Karpas-422 (cell line): ENCODE data around the gene EPHA6. TPM values are rescaled to one million over a fixed set of nuclear protein-coding genes. Genes with fewer than 3 reads are reported as not detected.
A peak's percentile ranks its signal among the peaks of the same experiment; 100 is the strongest.

ENCODE experiments used
- DNase-seq: peaks from one replicate; pipeline ENCODE4 v3.0.0-alpha.2; 2015
- H2AFZ ChIP-seq: fragments of 200-600 bp; sonication (generic); 2 replicates; pipeline ENCODE4 v1.6.1; 2014; ENCODE audit warnings: antibody characterized with exemption, low read length, mixed read lengths
- H3K27ac ChIP-seq: fragments of 200-600 bp; sonication (generic); 2 replicates; pipeline ENCODE4 v1.5.1; 2014; ENCODE audit warnings: mild to moderate bottlenecking, low read length, moderate library complexity
- H3K27me3 ChIP-seq: fragments of 200-600 bp; sonication (generic); 2 replicates; pipeline ENCODE4 v1.6.1; 2014; ENCODE audit warnings: low read length, mixed read lengths
- H3K36me3 ChIP-seq: fragments of 200-600 bp; sonication (generic); 2 replicates; pipeline ENCODE4 v1.6.1; 2014; ENCODE audit warnings: low read length, mixed read lengths; ENCODE audit not compliant: insufficient read depth
- H3K4me1 ChIP-seq: fragments of 200-600 bp; sonication (generic); 2 replicates; pipeline ENCODE4 v1.6.1; 2014; ENCODE audit warnings: mild to moderate bottlenecking, low read length, mixed read lengths
- H3K4me2 ChIP-seq: fragments of 200-600 bp; sonication (generic); 2 replicates; pipeline ENCODE4 v1.6.1; 2014; ENCODE audit warnings: low read length, low read depth, mild to moderate bottlenecking; ENCODE audit not compliant: poor library complexity, severe bottlenecking
- H3K4me3 ChIP-seq: fragments of 200-600 bp; sonication (generic); 2 replicates; pipeline ENCODE4 v1.5.1; 2014; ENCODE audit warnings: mild to moderate bottlenecking, antibody characterized with exemption, low read length, mixed read lengths
- H3K79me2 ChIP-seq: fragments of 200-600 bp; sonication (generic); 2 replicates; pipeline ENCODE4 v1.6.1; 2014; ENCODE audit warnings: mild to moderate bottlenecking, low read length, mixed read lengths
- H3K9ac ChIP-seq: fragments of 200-600 bp; sonication (generic); 2 replicates; pipeline ENCODE4 v1.6.0; 2014; ENCODE audit warnings: low read length
- H3K9me2 ChIP-seq: fragments of 200-600 bp; sonication (generic), shearing (Covaris generic); replicated peaks from 2 replicates; pipeline ENCODE4 v1.6.0; 2014; ENCODE audit warnings: mild to moderate bottlenecking, low read length, moderate library complexity; ENCODE audit not compliant: insufficient read depth
- H3K9me3 ChIP-seq: fragments of 300-700, 200-600 bp; sonication (generic); 2 replicates; pipeline ENCODE4 v1.6.1; 2014; ENCODE audit warnings: low read length, mixed read lengths
- H4K20me1 ChIP-seq: fragments of 200-600 bp; sonication (generic); 2 replicates; pipeline ENCODE4 v1.6.1; 2014; ENCODE audit warnings: mild to moderate bottlenecking, antibody characterized with exemption, low read length, low read depth; ENCODE audit not compliant: insufficient read depth
- total RNA-seq: library from RNA; depleted of rRNA; stranded (reverse); fragments of >200 nt; shearing (Covaris generic); gene quantifications from 2 replicates; pipeline ENCODE4 v1.2.3, GENCODE V29; 2014; ENCODE audit warnings: low replicate concordance

The EPHA6 gene
- total RNA-seq, 1 experiment from 2014 or later: not detected

GRCh38 chr3:97658668-97659285 is 844.4 kb downstream of the EPHA6 start:
- no peaks in the 10 kb centered on the region for H3K27me3 ChIP-seq
- H3K9me3 ChIP-seq: no peaks in the 10 kb centered on the region
- H3K4me1 ChIP-seq: no peaks in the 10 kb centered on the region
- no peaks in the 10 kb centered on the region for H3K79me2 ChIP-seq
- no peaks in the 10 kb centered on the region for H3K9me2 ChIP-seq
- no peak overlapping the region for H3K27ac ChIP-seq
- peak; percentile 70 for DNase-seq
- H3K36me3 ChIP-seq: no peaks in the 10 kb centered on the region
- no peak overlapping the region for H3K4me2 ChIP-seq
- no peaks in the 10 kb centered on the region for H4K20me1 ChIP-seq
- H2AFZ ChIP-seq: no peak overlapping the region
- H3K4me3 ChIP-seq: no peak overlapping the region
- no peak overlapping the region for H3K9ac ChIP-seq

DNA sequence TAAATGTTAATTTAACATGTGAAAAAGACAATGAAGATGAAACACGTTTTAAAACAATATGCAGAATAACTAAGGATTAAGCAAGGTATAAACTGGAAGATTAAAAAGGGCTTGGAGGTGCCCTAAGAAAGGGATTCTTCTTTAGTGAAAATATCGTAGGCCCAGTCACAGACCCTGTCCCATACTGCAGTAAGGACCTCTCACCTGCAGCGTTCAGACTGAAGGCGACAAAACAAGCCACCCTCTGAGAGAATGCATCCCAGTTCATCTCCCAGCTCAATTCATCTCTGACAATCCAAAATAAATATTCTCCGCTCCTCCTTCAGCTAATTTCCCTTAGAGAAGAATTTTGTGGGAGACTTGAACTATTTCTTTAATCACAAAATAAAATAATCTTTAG is 847.9 kb downstream of the EPHA6 start:
- Histone ChIP-seq H3K79me2 (no peaks in the 10 kb centered on the region), H3K9me2 (no peaks in the 10 kb centered on the region), H3K9me3 (no peaks in the 10 kb centered on the region), H2AFZ (no peak overlapping the region), H4K20me1 (no peaks in the 10 kb centered on the region), H3K9ac (no peak overlapping the region), H3K4me2 (no peak overlapping the region), H3K36me3 (no peaks in the 10 kb centered on the region), H3K4me3 (no peak overlapping the region), H3K4me1 (no peaks in the 10 kb centered on the region), H3K27me3 (no peaks in the 10 kb centered on the region), H3K27ac (no peak overlapping the region)
- DNase-seq: no peak

GRCh38 chr3:97662762-97663161 is 848.4 kb downstream of the EPHA6 start:
- Histone ChIP-seq H3K27me3 (no peaks in the 10 kb centered on the region), H3K36me3 (no peaks in the 10 kb centered on the region), H3K79me2 (no peaks in the 10 kb centered on the region), H3K9me3 (no peaks in the 10 kb centered on the region), H4K20me1 (no peaks in the 10 kb centered on the region), H3K9ac (no peak overlapping the region), H3K4me2 (no peak overlapping the region), H3K9me2 (no peaks in the 10 kb centered on the region), H3K4me1 (no peaks in the 10 kb centered on the region), H2AFZ (no peak overlapping the region), H3K27ac (no peak overlapping the region), H3K4me3 (no peak overlapping the region)
- DNase-seq: no peak

DNA sequence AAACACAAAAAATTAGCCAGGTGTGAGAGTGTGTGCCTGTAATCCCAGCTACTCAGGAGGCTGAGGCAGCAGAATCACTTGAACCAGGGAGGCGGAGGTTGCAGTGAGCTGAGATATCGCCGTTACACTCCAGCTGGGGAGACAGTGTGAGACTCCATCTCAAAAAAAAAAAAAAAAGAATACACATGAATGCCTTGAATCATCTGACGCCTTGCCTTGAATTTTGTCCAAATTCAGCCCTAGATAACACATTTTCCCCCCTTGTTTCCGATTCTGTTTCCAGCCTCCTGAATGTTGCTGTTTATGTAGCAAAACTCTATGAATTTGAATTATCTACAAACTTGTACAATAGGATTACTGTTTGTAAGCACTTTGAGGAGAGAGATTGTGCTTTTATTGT is 851.5 kb downstream of the EPHA6 start:
- Histone ChIP-seq H3K27ac (no peak overlapping the region), H3K4me2 (no peak overlapping the region), H3K9me3 (no peaks in the 10 kb centered on the region), H3K27me3 (no peaks in the 10 kb centered on the region), H3K36me3 (no peaks in the 10 kb centered on the region), H3K4me3 (no peak overlapping the region), H4K20me1 (no peaks in the 10 kb centered on the region), H3K9me2 (no peaks in the 10 kb centered on the region), H2AFZ (no peak overlapping the region), H3K9ac (no peak overlapping the region), H3K79me2 (no peaks in the 10 kb centered on the region), H3K4me1 (no peaks in the 10 kb centered on the region)
- no peak for DNase-seq

DNA sequence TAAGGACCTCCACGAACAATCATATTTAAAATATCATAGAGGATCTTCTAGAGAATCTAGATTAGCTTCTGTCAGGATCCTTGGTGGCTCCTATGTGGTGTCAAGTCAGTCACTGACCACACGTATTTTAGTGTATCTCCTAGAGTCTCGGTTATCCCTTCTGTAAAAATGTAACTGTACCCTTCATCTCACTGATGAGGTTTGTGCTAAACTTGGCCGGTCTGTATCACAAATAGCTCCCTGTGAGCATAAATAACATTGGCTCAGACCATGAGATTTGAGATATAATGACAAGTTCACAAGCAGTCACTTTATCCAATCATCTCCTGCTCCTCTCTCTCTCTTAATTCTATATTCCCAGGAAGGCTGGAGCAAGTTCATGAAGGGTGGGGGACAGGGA is 856.6 kb downstream of the EPHA6 start:
- Histone ChIP-seq H3K36me3 (no peaks in the 10 kb centered on the region), H3K4me3 (no peak overlapping the region), H3K9ac (no peak overlapping the region), H3K9me2 (no peaks in the 10 kb centered on the region), H3K4me2 (no peak overlapping the region), H3K9me3 (no peaks in the 10 kb centered on the region), H3K27ac (no peak overlapping the region), H3K27me3 (no peaks in the 10 kb centered on the region), H4K20me1 (no peaks in the 10 kb centered on the region), H3K79me2 (no peaks in the 10 kb centered on the region), H2AFZ (no peak overlapping the region), H3K4me1 (no peaks in the 10 kb centered on the region)
- no peak for DNase-seq

DNA sequence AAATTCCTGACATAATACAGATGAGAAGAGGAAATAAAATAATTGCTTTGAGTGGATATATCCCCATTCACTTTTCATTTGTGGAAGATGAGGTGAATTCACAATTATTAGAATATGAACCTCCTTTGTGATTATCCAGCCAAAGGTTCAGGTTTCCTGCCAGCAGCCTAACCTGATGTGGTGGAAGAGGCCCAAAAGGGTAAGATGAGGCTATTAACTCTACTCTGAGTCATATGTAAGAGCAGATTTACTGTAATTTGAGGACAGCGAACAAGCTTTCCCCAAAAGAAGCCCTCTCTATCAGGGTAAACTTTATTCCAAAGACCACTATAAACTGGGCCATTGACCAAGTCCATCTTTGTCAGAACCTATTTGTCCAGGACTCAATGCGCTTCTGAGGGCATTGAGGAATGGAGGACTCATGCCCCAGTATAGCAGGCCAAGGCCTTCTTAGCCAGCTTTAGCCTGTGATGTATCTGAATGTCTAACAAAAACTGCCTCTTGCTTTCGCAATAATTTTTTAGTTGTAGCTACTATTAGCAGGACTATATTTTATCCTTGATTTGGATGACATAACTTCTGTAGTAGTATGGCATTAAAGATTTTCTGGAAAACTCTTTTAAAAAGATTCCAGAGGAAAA is 859.1 kb downstream of the EPHA6 start:
- H3K4me1 ChIP-seq: no peaks in the 10 kb centered on the region
- H3K4me2 ChIP-seq: no peak overlapping the region
- DNase-seq: no peak
- H3K4me3 ChIP-seq: no peak overlapping the region
- H3K9ac ChIP-seq: no peak overlapping the region
- no peak overlapping the region for H2AFZ ChIP-seq
- no peaks in the 10 kb centered on the region for H3K27me3 ChIP-seq
- no peaks in the 10 kb centered on the region for H3K79me2 ChIP-seq
- no peaks in the 10 kb centered on the region for H3K9me2 ChIP-seq
- H3K36me3 ChIP-seq: no peaks in the 10 kb centered on the region
- H4K20me1 ChIP-seq: no peaks in the 10 kb centered on the region
- no peaks in the 10 kb centered on the region for H3K9me3 ChIP-seq
- H3K27ac ChIP-seq: no peak overlapping the region

- no peak for DNase-seq
- no peak overlapping the region for H3K27ac ChIP-seq
- no peaks in the 10 kb centered on the region for H3K36me3 ChIP-seq
- H3K4me2 ChIP-seq: no peak overlapping the region
- H3K79me2 ChIP-seq: no peaks in the 10 kb centered on the region
- H3K4me3 ChIP-seq: no peak overlapping the region
- no peaks in the 10 kb centered on the region for H3K4me1 ChIP-seq
- H3K9ac ChIP-seq: no peak overlapping the region
- H3K27me3 ChIP-seq: no peaks in the 10 kb centered on the region
- H3K9me3 ChIP-seq: no peaks in the 10 kb centered on the region
- no peaks in the 10 kb centered on the region for H4K20me1 ChIP-seq
- no peaks in the 10 kb centered on the region for H3K9me2 ChIP-seq
- H2AFZ ChIP-seq: no peak overlapping the region
These were observed 860.1 kb downstream of the EPHA6 start for GRCh38 chr3:97674461-97674860.

DNA sequence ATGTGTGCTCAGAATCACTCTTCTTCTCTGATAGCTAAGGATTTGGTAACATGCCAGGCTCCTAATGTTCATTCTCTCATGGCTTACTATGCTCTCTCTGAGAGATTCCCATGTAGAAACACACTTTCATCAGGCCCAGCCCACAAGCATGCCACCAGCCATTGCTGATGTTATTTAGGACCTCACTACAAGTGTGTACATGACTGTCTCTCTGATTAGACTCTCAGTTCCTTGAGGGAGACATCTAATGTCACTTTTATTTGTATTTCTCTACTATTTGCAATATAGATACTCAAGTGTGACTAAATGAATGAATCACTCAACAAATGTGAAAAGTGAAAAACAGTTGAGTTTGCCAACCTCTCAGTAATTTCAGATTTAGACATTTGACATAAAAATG is 865.8 kb downstream of the EPHA6 start:
- Histone ChIP-seq H3K9me2 (no peaks in the 10 kb centered on the region), H3K36me3 (no peaks in the 10 kb centered on the region), H3K4me2 (no peak overlapping the region), H3K4me1 (no peaks in the 10 kb centered on the region), H4K20me1 (no peaks in the 10 kb centered on the region), H3K4me3 (no peak overlapping the region), H2AFZ (no peak overlapping the region), H3K9me3 (no peaks in the 10 kb centered on the region), H3K9ac (no peak overlapping the region), H3K79me2 (no peaks in the 10 kb centered on the region), H3K27ac (no peak overlapping the region), H3K27me3 (no peaks in the 10 kb centered on the region)
- DNase-seq: no peak
